ENCODE data around the gene PPRC1. TPM values are rescaled to one million over a fixed set of nuclear protein-coding genes. Genes with fewer than 3 reads are reported as not detected.

PPRC1 gene
- total RNA-seq, 4 donors from 2014 or later = 23.5 to 48.1 (median 24.3) TPM

- intact Hi-C loops (cut with DNase I; ENCODE audit: low total_unique reads) = no loop called here
- TF ChIP-seq POLR2A (IDR thresholded peaks at IDR 0.05) (no peak), CTCF (IDR thresholded peaks at IDR 0.05) (no peak)
- H3K4me3 ChIP-seq (ENCODE audit: low read depth, poor library complexity, severe bottlenecking) = no peak overlapping the region
- WGBS, 2 donors = 66 to 71% methylated on average over 6 of the region's 6 CpGs
- no peak for DNase-seq (ENCODE audit: low spot score in 2 of 2)
Measured at GRCh38 chr10:102195296-102195870, 62.5 kb downstream of the PPRC1 start.

GRCh38 chr10:102196893-102197292, 64.1 kb downstream of the PPRC1 start:
- TF ChIP-seq POLR2A (IDR thresholded peaks at IDR 0.05) (no peak), CTCF (IDR thresholded peaks at IDR 0.05) (no peak)
- 69 to 84% methylated on average over 2 of the region's 2 CpGs for WGBS, 2 donors
- no peak overlapping the region for H3K4me3 ChIP-seq (ENCODE audit: low read depth, poor library complexity, severe bottlenecking)
- no peak for DNase-seq (ENCODE audit: low spot score in 2 of 2)
- intact Hi-C loops (cut with DNase I; ENCODE audit: low total_unique reads) = no loop called here

- DNase-seq (ENCODE audit: low spot score in 2 of 2) = no peak
- intact Hi-C loops (cut with DNase I; ENCODE audit: low total_unique reads) = no loop called here
- no peak overlapping the region for H3K4me3 ChIP-seq (ENCODE audit: low read depth, poor library complexity, severe bottlenecking)
- TF ChIP-seq POLR2A (IDR thresholded peaks at IDR 0.05) (no peak), CTCF (IDR thresholded peaks at IDR 0.05) (no peak)
- WGBS, 2 donors = 80 to 82% methylated on average over 2 of the region's 2 CpGs
Measured at GRCh38 chr10:102198027-102198426, 65.2 kb downstream of the PPRC1 start.

Other genes starting within 250 kb of the PPRC1 start
- 10 to 100 TPM; 15.2 to 57.4 (median 16.9) TPM for gene ARMH3, start 76.9 kb upstream of the PPRC1 start, total RNA-seq
- 10 to 100 TPM; 31.2 to 39.2 (median 35.4) TPM for gene HPS6, start 67.7 kb upstream of the PPRC1 start, total RNA-seq
- 100 to 1,000 TPM in 2 of 4 donors, 10 to 100 TPM in 2; 80.3 to 109 (median 102) TPM for gene LDB1, start 12.7 kb upstream of the PPRC1 start, total RNA-seq
- 10 to 100 TPM; 25.7 to 41.9 (median 39.1) TPM for gene NOLC1, start 19.3 kb downstream of the PPRC1 start, total RNA-seq
- 100 to 1,000 TPM in 1 of 4 donors, 10 to 100 TPM in 1, 1 to 10 TPM in 2; 2.5 to 106 (median 29.8) TPM for gene ELOVL3, start 93.3 kb downstream of the PPRC1 start, total RNA-seq
- not detected for gene PITX3, start 108.5 kb downstream of the PPRC1 start, total RNA-seq
- gene GBF1, start 112.5 kb downstream of the PPRC1 start, total RNA-seq = 10 to 100 TPM; 30.1 to 42.6 (median 39.1) TPM

Data from lower leg skin (tissue), 4 donors.